Measurements from ENCODE around the gene HIGD1A.

HIGD1A gene

DNA sequence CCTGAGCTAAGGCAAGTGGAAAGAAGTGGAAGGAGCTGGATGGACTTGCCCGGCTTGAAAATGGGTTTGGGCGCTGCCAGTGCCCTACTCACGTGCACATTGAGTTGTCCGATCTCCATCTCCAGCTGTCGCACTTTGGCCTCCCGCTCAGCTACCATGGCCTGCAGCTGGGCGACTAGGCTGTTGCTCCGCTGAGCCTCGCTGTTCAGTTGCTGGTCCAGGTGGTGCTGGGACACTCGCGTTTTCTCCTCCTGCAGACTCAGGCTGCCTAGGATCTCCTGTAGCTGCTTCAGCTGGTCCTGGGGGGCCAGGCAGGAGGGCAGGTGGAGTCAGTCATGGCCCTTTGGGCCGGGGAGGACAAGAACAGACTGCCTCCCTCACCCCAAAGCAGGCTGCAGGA lies 68.7 kb downstream of the HIGD1A start:
- Histone ChIP-seq H3K4me2 (ENCODE audit: low read length) (no peak overlapping the region), H3K27me3 (ENCODE audit: insufficient read depth, low read length) (no peaks in the 10 kb centered on the region), H3K9me2 (ENCODE audit: low read depth, low read length) (no peaks in the 10 kb centered on the region), H3K9ac (ENCODE audit: low read length) (no peak overlapping the region), H3K79me2 (ENCODE audit: insufficient read depth, low read length) (no peaks in the 10 kb centered on the region), H3K4me3 (ENCODE audit: low read depth, low read length, poor library complexity, severe bottlenecking) (no peak overlapping the region), H2AFZ (ENCODE audit: low read length) (no peak overlapping the region), H3F3A (ENCODE audit: insufficient read depth, low read length) (no peaks in the 10 kb centered on the region), H3K27ac (ENCODE audit: low read depth, low read length, poor library complexity, severe bottlenecking) (no peak overlapping the region), H3K9me3 (ENCODE audit: low read length) (no peaks in the 10 kb centered on the region), H4K20me1 (ENCODE audit: insufficient read depth, low read length) (no peaks in the 10 kb centered on the region), H3K4me1 (ENCODE audit: insufficient read depth, low read length, severe bottlenecking) (no peaks in the 10 kb centered on the region), H3K36me3 (ENCODE audit: insufficient read depth, low read length) (no peaks in the 10 kb centered on the region)
- TF ChIP-seq EZH2 (IDR thresholded peaks at IDR 0.05; ENCODE audit: borderline replicate concordance, low read length) (no peak), CTCF (IDR thresholded peaks at IDR 0.05; ENCODE audit: low read length) (no peak)

DNA sequence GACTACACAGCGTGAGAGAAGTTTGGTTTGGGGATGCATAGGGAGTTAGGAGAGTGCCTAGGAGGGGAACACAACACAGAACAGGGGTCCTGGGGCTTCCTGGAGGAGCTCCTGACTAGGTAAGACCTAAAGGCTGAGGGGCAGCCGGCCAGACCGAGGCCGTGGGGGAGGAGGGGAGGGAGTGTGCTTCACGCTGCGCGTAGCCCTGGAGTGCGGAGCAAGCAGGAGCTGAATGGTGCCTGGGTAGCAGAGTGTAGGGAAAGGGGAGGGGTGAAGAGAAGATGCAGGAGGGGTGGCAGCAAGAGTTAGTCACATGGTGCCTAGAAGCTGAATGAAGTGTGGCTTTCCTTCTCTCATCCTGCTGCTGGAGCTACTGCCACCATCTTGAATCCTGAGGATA lies 69.3 kb downstream of the HIGD1A start:
- H3K4me2 ChIP-seq (ENCODE audit: low read length): no peak overlapping the region
- H2AFZ ChIP-seq (ENCODE audit: low read length): no peak overlapping the region
- no peaks in the 10 kb centered on the region for H4K20me1 ChIP-seq (ENCODE audit: insufficient read depth, low read length)
- H3K27ac ChIP-seq (ENCODE audit: low read depth, low read length, poor library complexity, severe bottlenecking): no peak overlapping the region
- no peaks in the 10 kb centered on the region for H3K9me2 ChIP-seq (ENCODE audit: low read depth, low read length)
- H3K27me3 ChIP-seq (ENCODE audit: insufficient read depth, low read length): no peaks in the 10 kb centered on the region
- no peaks in the 10 kb centered on the region for H3K9me3 ChIP-seq (ENCODE audit: low read length)
- TF ChIP-seq CTCF (IDR thresholded peaks at IDR 0.05; ENCODE audit: low read length) (no peak), EZH2 (IDR thresholded peaks at IDR 0.05; ENCODE audit: borderline replicate concordance, low read length) (no peak)
- H3K79me2 ChIP-seq (ENCODE audit: insufficient read depth, low read length): no peaks in the 10 kb centered on the region
- no peaks in the 10 kb centered on the region for H3K4me1 ChIP-seq (ENCODE audit: insufficient read depth, low read length, severe bottlenecking)
- H3K4me3 ChIP-seq (ENCODE audit: low read depth, low read length, poor library complexity, severe bottlenecking): no peak overlapping the region
- H3K9ac ChIP-seq (ENCODE audit: low read length): no peak overlapping the region
- no peaks in the 10 kb centered on the region for H3K36me3 ChIP-seq (ENCODE audit: insufficient read depth, low read length)
- H3F3A ChIP-seq (ENCODE audit: insufficient read depth, low read length): no peaks in the 10 kb centered on the region

DNA sequence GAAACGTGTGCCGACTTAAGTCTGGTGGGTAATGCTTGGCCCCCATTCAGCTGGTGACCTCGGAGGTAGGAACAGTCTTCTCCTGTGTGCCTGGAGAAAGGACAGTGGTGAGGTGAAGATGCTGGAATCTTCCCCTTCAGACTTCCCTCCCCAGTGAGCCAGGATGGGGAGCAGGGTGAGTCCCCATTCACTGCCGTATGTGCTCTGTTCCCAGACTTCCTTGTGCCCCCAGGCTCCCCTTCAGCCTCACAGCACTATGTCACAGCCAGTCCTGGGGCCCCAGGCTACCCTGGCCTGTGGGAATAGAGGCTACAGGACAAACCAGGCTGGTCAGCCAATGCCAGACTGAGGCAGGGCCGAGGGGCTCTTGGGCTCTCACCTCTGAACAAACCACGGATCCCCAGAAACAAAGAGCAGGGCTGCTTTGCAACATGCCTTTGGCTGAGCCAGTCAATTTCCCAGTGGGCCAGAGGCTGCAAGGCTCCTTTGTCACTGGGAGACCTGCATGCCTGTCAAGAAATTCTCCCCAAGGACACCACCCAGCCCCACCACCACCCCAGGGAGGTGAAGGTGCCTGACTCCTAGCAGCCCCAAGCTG lies 69.9 kb downstream of the HIGD1A start:
- no peaks in the 10 kb centered on the region for H4K20me1 ChIP-seq (ENCODE audit: insufficient read depth, low read length)
- no peaks in the 10 kb centered on the region for H3F3A ChIP-seq (ENCODE audit: insufficient read depth, low read length)
- TF ChIP-seq CTCF (IDR thresholded peaks at IDR 0.05; ENCODE audit: low read length): no peak
- no peak for TF ChIP-seq EZH2 (IDR thresholded peaks at IDR 0.05; ENCODE audit: borderline replicate concordance, low read length)
- no peak overlapping the region for H3K9ac ChIP-seq (ENCODE audit: low read length)
- H3K4me2 ChIP-seq (ENCODE audit: low read length): no peak overlapping the region
- H3K4me3 ChIP-seq (ENCODE audit: low read depth, low read length, poor library complexity, severe bottlenecking): no peak overlapping the region
- H3K4me1 ChIP-seq (ENCODE audit: insufficient read depth, low read length, severe bottlenecking): no peaks in the 10 kb centered on the region
- no peaks in the 10 kb centered on the region for H3K9me2 ChIP-seq (ENCODE audit: low read depth, low read length)
- H2AFZ ChIP-seq (ENCODE audit: low read length): no peak overlapping the region
- H3K27me3 ChIP-seq (ENCODE audit: insufficient read depth, low read length): no peaks in the 10 kb centered on the region
- H3K36me3 ChIP-seq (ENCODE audit: insufficient read depth, low read length): no peaks in the 10 kb centered on the region
- no peaks in the 10 kb centered on the region for H3K9me3 ChIP-seq (ENCODE audit: low read length)
- no peaks in the 10 kb centered on the region for H3K79me2 ChIP-seq (ENCODE audit: insufficient read depth, low read length)
- H3K27ac ChIP-seq (ENCODE audit: low read depth, low read length, poor library complexity, severe bottlenecking): no peak overlapping the region

Measured in OCI-LY1 (cell line).